NOMO-1 (cell line): ENCODE results near the gene SUPT7L.
"Not testable (repeated sequence)": the region's sequence is repeated elsewhere in the genome, so short reads cannot be mapped to it uniquely, and the experiment has no call there.

Experiments used
- DNase-seq, 2 experiments: peaks; one replicate each; lab custom pipeline; 2025; ENCODE audit not compliant: unreplicated experiment in 2 of 2; lab: John Stamatoyannopoulos, UW

Gene SUPT7L

DNA sequence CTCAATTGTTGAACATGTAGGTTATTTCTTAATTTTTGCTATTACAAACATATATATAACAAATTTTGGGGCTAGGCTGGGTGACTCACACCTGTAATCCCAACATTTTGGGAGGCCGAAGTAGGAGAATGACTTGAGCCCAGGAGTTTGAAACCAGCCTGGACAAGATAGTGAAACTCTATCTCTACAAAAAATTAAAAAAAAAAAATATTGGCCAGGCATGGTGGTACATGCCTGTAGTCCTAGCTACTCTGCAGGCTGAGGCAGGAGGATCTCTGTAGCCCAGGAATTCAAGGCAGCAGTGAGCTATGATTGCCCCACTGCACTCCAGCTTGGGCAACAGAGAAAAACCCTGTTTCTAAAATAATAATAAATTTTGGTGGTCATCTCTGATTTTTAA, 23.8 kb upstream of the SUPT7L start:
- no peak for DNase-seq

DNA sequence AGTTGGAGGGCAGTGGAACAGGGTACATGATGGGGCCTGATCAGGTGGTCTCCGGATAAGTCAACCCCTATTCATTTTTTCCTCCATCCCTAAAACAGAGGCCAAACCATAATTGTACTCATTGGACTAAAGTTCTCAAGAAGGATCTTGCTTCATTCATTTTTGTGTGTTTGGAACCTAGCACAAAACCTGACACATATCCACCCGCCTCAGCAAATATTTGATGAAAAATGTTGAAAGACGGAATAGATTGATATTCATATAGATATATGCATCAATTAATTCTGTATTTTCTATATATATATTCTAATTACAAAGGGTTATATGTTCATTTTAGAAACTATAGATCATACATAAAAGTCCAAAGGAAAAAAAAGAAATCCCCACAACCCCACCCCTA, 22.2 kb upstream of the SUPT7L start:
- no peak for DNase-seq

DNA sequence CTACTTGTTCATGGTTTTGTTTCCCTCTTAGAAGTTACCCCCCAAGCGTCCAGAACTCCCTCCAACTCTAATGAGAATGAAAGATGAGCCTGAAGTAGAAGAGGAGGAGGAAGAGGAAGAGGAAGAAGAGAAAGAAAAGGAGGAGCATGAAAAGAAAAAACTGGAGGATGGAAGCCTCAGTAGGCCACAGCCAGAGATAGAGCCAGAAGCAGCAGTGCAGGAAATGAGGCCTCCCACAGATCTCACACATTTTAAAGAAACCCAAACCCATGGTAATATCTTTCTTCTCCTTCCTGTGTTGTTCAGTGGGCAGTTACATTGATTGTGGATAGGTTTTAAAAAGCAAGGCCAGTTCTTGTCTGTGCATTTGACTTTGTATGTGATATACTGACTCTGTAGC, 21.6 kb upstream of the SUPT7L start:
- DNase-seq: not testable (repeated sequence)

DNA sequence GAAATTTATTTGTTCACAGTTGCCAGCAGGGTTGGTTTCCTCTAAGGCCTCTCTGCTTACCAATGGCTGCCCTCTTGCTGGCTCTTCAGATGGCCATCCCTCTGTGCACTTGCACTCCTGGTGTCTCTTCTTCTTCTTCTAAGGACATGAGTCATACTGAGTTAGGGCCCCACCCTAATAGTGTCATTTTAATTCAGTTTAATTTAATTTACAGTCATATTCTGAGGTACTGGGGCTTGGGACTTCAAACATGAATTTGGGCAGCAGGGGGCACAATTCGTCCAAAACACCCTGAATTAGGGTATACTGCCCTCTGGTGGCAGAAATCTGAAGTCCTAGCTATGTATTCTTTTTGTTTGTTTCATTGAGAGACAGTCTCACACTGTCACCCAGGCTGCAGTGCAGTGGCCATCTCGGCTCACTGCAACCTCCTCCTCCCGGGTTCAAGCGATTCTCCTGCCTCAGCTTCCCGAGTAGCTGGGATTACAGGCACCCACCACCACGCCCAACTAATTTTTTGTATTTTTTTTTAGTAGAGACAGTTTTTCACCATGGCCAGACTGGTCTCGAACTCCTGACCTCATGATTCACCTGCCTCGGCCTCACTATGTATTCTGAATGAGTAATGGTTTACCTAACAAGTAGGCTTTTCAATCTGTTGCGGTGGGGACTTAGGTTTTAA, 20.1 kb upstream of the SUPT7L start:
- peak; percentile 59 to 83 for DNase-seq

DNA sequence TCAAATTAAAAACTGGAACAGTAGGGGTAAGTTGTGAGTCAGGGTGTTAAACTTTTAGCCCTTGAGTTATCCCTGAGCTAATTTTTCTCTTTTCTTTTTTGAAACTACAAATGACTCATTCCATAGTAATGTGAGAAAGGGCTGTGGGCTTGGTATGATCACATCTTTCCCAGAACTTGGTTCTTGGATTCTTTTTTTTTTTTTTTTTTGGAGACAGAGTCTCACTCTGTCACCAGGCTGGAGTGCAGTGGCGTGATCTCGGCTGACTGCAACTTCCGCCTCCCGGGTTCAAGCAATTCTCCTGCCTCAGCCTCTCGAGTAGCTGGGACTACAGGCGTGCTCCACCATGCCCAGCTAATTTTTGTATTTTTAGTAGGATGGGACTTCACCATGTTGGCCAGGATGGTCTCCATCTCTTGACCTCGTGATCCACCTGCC, 18.9 kb upstream of the SUPT7L start:
- DNase-seq: not testable (repeated sequence)

DNA sequence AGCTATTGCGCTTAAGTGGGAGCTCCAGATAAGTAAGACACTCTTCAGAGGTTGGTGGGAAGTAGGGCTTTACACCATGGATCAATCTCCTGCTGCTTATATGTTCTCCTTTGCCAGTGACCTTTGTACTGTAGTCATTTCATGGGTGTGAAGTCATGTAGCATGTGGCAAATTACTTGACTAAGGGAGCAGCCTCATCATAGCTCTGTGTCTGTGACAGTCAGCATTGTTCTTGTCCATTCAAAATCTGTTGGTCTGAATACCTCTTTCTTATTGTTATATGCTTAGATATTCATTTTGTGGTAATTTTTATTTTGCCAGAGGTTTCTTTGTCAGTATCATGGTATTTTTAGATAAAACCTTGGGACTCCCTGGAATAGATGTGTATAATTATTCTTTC, 18.4 kb upstream of the SUPT7L start:
- no peak for DNase-seq

DNA sequence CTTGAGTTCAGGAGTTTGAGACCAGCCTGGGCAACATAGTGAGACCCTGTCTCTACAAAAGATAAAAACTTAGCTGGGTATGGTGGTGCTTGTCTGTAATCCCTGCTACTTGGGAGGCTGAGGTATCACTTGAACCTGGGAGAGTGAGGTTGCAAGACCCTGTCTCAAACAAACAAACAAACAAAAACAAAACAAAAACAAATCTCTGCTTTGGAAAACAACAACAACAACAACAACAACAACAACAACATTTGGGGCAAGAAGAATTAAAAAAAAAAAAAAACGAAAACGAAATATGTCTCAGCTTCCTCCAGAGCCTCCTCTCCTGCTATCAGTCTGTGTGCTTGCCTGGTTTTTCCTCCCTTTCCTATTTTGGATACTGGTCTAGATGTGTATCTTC, 17.2 kb upstream of the SUPT7L start:
- DNase-seq: no peak

DNA sequence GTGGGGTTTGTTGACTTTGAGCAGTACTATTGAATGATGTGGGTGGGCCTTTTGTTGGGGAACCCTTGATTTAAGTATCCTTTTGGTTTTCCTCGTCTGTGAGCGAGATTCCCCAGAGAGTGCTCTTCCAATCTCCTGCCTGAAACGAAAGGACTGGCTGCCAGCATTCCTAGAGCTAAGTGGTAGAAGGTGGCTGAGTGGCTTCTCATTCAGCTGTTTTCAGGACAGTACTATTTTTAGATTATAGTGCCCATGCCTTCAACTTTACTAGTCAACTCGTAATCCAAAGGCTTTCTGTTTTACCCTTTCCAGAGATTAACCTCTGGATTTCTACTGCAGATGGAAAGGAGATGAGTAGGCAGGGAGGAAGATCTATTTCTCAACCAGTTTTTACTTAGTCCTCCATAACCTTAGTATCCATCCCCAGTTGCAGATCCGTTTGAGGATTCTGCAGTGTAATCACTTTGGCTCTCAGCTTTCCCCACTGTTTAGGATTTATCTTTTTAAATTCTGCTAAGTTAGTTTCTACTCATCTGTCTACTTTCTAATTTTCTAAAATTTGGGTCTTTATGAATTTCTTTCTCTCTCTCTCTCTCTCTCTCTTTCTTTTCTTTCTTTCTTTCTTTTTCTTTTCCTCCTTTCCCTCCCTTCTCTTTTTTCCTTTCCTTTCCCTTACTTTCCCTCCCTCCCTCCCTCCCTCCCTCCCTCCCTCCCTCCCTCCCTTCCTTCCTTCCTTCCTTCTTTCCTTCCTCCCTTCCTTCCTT, 9.5 kb upstream of the SUPT7L start:
- DNase-seq: no peak

DNA sequence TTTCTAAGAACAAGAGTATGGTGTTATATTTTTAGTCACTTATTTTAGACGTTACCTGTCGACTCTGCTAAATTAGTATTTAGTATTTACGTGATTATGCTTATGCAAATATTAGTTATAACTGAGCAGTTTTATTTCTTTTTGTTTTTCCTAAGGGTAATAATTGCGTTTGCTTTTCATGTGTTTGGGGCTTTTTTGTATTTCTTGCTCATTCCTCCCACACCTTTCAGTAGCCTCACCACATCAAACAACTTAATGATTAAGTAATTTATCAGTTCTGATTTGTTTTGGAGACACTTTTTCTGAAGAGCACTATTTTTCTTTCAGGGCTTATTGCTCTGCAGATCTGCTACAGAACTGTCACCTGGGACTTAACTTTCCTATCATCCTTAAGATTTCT, 7.8 kb upstream of the SUPT7L start:
- DNase-seq: no peak

DNA sequence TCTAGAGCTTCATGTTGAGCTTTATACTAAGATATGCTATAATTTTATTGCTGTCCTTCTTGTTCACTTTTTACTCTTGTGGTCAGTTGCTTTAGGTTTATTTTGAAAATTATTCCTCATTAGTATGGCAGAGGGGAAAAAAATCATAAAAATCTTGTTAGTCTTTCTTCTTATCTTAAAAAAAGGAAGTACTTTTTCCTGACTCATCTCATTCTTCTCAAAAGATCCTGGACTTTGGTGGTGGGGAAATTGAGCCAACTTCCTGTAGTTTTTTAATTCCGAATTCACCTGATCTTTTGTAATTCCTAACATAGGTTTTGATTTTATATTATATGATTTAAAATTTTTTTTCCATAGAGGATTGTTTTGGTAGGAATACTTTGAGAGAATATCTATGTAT, 4.0 kb upstream of the SUPT7L start:
- peak in 1 of 2 experiments; percentile 40 for DNase-seq

DNA sequence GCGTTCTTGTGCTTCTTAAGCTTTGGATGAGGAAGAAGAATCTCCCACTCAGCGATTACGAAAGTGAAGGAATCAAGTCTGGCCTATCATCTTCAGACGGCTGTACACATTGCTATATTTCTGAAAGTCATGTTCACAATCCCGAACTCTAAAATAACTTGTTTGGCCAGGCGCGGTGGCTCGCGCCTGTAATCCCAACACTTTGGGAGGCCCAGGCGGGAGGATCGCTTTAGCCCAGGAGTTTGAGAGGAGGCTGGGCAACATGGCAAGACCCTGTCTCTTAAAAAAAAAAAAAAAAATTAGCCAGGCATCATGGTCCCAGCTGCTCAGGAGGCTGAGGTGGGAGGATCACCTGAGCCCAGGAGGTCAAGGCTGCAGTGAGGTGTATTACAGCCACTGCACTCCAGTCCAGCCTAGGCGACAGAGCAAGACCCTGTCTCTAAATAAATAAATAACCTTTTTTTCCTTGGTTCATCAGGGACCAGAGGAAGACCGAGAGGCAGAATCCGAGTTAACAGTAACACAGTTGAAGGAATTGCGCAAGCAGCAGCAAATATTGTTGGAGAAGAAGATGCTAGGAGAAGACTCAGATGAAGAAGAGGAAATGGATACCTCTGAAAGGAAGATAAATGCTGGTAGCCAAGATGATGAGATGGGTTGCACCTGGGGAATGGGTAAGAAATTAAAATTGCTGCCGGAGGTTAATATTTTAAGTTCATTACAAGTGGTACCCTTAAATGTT, 1.4 kb upstream of the SUPT7L start:
- no peak for DNase-seq

DNA sequence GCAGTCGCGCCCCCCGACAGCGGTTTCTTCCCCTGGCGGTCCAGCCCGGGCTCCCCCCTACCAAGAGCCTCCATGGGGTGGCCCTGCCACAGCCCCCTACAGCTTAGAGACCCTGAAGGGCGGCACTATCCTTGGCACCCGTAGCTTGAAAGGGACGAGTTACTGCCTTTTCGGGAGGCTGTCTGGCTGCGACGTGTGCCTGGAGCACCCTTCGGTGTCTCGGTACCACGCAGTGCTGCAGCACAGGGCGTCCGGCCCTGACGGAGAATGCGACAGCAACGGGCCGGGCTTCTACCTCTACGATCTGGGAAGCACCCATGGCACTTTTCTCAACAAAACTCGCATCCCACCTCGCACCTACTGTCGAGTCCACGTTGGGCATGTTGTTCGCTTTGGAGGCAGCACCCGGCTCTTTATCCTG, 750 bp upstream of the SUPT7L start:
- no peak for DNase-seq

DNA sequence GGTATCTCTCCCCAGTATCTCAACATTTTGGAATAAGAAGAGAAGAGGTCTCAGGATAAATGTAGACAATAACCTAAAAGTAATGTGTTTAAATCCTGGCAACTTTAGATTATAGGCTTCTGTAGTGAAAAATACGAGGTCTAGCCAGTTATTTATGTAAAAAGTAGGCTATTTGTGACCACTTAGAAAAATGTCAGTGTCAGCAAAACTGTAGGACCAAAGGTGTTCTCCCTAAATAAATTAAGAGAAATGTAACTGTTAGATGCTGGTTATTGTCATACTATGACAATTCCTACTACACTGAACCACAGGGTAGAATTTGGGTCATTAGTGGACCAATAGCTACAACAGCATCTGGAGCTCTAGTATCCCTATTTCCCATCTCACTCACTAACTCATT, 2.0 kb downstream of the SUPT7L start:
- DNase-seq: no peak

DNA sequence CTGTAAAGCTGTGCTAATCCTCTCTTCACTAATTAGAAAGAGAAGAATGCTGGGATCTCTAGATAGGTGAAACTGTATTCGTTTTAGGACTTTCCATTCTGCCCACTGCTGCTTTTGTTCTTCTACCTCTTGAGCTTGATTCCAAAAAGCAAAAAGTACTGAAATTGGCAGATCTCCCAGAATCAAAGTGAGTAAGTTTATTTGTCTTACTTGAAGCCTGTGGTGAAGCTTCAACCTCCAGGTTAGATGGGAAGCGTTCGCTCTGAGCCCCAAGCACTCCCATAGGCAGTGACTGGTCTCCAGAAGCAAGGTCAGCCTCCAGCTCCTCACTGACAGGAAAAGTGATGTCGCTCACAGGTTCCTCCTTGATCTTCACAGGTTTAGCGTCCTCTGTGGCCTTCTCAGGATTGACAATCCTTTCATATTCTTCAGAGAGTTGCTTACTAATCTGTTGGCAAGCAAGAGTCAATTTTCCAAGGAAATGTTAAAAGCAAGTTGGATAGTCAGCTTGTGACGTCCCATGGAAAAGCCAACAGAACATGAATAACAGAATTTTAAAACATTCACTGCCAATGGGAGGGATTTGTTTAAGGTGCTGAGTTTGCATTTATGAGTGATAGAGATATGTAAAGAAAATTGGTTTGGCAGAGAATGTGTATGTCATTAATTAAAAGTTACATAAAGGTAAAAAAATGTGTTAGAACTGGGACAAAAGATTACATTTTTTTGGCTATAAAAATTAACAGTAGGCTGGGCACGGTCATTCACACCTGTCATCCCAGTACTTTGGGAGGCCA, 8.1 kb downstream of the SUPT7L start:
- no peak for DNase-seq

DNA sequence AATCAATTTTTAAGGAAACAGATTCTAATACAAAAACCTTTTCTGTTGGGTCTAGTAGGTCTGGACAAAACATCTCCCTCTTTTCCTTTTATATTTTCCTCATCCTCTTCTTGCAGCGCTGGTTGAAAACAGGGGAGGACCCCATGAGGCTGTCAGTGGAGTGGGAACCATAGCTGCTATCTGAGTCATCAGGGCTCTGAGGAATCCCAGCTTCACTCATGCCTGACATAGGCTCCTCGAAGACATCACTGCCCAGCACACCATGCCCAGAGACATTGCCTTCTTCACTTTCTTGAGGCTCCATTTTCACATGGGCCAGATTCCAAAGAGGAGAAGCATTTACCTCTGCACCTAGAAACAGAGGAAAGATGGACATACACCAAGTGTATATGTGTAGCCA, 10.0 kb downstream of the SUPT7L start:
- no peak for DNase-seq

DNA sequence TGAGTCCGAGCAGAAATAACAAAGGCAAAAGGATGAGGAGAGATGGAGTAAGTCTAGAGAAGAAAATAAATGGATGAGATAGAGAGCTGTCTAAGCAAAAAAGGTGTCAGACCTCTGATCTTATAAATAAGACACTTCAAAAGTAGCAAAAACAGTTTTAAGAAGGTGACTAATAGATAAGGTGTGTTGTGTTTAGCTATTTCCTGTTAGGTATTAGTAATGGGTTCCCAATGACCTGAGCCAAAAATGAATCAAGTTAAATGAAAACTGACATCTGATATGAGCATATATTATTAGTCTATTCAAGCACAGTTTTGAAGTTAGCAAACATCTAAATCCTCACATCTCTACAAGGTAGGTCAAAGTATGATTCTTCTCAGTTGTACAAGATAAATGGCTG, 10.6 kb downstream of the SUPT7L start:
- DNase-seq: no peak

DNA sequence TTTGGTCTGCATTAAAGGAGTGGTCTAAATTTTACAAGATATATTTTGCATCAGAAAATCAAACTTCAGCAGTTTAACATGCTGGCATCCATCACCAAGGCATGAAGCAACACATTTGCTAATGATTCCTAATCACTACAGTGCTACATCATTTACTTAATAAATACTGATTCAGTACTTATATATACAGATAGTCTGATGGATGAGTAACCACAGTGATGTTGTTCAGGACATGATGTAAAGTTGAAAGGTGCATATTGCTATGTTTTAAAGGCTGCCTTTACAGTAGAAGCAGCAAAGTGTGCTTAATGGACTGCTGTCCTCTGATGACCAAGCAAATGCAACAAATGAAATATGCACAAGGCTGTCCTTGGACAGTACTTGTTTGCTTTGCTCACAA, 11.1 kb downstream of the SUPT7L start:
- no peak for DNase-seq

DNA sequence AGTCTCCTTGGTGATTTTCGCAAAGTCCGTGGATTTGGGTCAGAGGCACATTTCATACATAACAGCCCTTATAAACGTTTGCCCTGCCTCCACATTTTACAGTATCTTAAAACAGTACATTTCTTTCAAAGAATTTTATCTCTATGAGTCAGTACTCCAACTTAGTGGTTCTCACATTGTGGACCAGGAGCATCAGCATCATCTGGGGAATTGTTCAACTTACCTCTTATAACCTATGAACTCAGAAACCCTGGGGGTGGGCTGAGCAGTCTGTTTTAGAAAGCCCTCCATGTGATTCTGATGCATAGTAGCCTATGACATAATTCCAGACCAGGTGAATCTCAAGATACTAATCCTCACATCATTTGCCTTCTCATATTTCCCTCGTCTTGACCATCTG, 12.4 kb downstream of the SUPT7L start:
- no peak for DNase-seq

DNA sequence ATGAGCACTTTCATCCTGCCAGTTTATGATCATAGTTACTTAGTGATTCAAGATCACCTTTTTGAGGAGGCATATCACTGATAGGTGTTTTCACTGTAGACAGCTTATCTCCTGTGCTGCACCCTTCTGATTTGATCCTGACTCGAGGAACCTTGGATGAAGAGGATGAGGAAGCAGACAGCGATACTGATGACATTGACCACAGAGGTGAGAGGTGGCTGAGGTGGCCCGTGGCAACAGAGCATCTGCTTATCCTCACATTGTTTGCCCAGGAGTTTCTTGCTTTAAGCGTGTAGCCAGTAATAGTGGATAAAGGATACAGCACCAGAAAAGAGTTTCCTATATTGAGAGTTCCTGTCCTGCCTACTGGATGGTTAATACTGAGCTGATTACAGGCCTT, 15.7 kb downstream of the SUPT7L start:
- DNase-seq: no peak

DNA sequence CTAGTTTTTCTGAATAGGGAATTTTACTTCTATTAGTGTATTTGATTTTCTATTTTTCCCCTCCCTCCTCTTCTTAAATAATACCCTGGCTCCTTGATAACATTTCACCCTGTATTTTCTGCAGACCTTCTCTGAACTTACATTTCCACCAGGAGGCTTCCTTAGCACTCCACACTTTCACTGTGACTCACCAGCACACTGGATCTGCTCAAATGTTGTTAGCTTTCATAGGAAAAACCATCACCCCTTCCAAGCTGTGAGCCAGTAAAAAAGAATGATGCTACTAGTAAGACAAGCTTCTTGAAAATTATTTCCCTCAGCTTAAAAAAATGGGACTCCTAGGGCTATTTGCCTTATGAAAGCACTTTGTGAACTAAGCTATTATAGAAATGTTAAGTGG, 16.1 kb downstream of the SUPT7L start:
- no peak for DNase-seq

DNA sequence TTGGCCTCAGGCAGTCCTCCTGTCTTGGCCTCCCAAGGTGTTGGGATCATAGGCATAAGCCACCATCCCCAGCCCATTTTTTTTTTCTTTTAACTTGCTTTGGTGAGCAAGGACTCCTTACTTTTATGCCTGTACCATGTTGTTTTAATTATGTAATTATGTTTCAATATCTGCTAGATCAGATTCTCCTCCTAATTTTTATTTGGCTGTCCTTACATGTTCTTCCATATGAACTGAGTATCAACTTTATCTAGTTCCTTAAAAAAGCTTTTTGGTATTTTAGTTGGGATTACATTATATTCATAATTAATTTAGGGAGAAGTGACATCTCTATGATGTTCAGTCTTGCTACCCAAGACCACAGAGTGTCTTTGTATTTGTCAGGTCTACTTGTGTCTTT, 18.2 kb downstream of the SUPT7L start:
- no peak for DNase-seq
